Pancreas (tissue), 10 donors: ENCODE results near the gene CFAP119. TPM values are rescaled to one million over a fixed set of nuclear protein-coding genes. Genes with fewer than 3 reads are reported as not detected.

ENCODE experiments used
- ATAC-seq, 4 donors: fragments of 200-7000 bp; cut with Tn5 transposase; one replicate each; pipeline versions ENCODE4 v1.8.0 to v1.9.1; 2020; ENCODE audit warnings: mild to moderate bottlenecking in 4 of 4, moderate library complexity in 4 of 4
- DNase-seq, 6 donors: peaks; one replicate each; pipeline ENCODE4 v3.0.0-alpha.2; 2020
- FAIRE-seq: peaks from 2 replicates; lab custom pipeline; 2012; peaks lifted over from hg19 to GRCh38; lab: Jason Lieb, UNC
- H3K27ac ChIP-seq, 4 donors: fragments of 200-600 bp; sonication (generic); 1 replicate in 3 of 4; 2 replicates in 1 of 4; pipeline versions ENCODE4 v1.5.0 to v1.8.0; 2020
- H3K27me3 ChIP-seq, 4 donors: fragments of 200-600 bp; one replicate each; pipeline ENCODE4 v1.8.0; 2021
- H3K36me3 ChIP-seq, 3 donors: fragments of 200-600 bp; sonication (generic) in 1 of 3; one replicate each; pipeline versions ENCODE4 v1.5.0 to v1.8.0; 2020 to 2021
- H3K4me1 ChIP-seq, 3 donors: fragments of 200-600 bp; one replicate each; pipeline ENCODE4 v1.8.0; 2021
- H3K4me3 ChIP-seq, 4 donors: fragments of 200-600 bp; sonication (generic) in 2 of 4; one replicate each; pipeline versions ENCODE4 v1.5.0 to v1.8.0; 2020 to 2021
- H3K9me3 ChIP-seq, 4 donors: fragments of 200-600 bp; one replicate each; pipeline ENCODE4 v1.8.0; 2021
- CTCF ChIP-seq, 4 donors: fragments of 200-600 bp; sonication (generic) in 3 of 4; IDR thresholded peaks; one replicate each; pipeline versions ENCODE4 v1.5.0 to v1.8.0; 2021; ENCODE audit warnings: antibody characterized with exemption in 4 of 4
- WGBS, 2 donors: extraction: QIAGEN DNeasy Blood & Tissue Kit; methylation state at CpG; one replicate each; pipeline ENCODE4 v1.1.7; 2013; 5-methylcytosine and 5-hydroxymethylcytosine counted together
- intact Hi-C, 3 donors: fragments of 100-400 bp; cut with DNase I; formaldehyde crosslinking; loops; one replicate each; pipeline versions ENCODE4 v1.11.1 to v1.14.2; 2022
- polyA plus RNA-seq, 2 donors: library from polyadenylated mRNA; stranded (reverse); fragments of 200-250 nt; gene quantifications; one replicate each; pipeline ENCODE4 v1.2.3, GENCODE V29; 2013
- total RNA-seq, 6 donors: library from RNA; stranded (reverse); fragmentation: NEBNext Ultra II Directional in 4 of 6; extraction: Animal tissue kit (Norgen Biotek cat#: 25700) in 4 of 6; gene quantifications; one replicate each; pipeline versions ENCODE4 v1.2.1 to v1.2.4, GENCODE V29; 2021 to 2023
- donor health status: healthy with polysubstance abuse.
- donor health status: DM: no; HTN: no; CAD: no; lungs with moderate emphysema.
- donor health status: DM: no; HTN: no; CAD: no.
- donor health status: control.
- donor health status: control.
- donor health status: Bipolar disorder and iron deficiency.
- donor health status: DM: yes; HTN: yes; CAD: no.
- donor health status: DM: no; HTN: no; CAD: no.
- donor health status: DM: no; HTN: no; CAD: no.
- donor health status: DM: yes; HTN: yes; CAD: no.

CFAP119 gene
- total and polyA plus RNA-seq, 8 donors = 1.7 to 32.1 (median 3.4) TPM

- intact Hi-C loops = no loop called here
- Histone ChIP-seq H3K27me3 (no peaks in the 10 kb centered on the region), H3K9me3 (no peaks in the 10 kb centered on the region), H3K27ac (no peak overlapping the region), H3K4me3 (no peak overlapping the region), H3K4me1 (peaks cover 0 to 4% (median 3%) of the 10 kb centered on the region in 3 donors), H3K36me3 (no peaks in the 10 kb centered on the region)
- FAIRE-seq = no peak
- TF ChIP-seq CTCF (IDR thresholded peaks at IDR 0.05) = no peak
- WGBS, 2 donors = 91 to 92% methylated on average over 20 of the region's 20 CpGs
- DNase-seq = peak in 1 of 6 donors; percentile 51
- ATAC-seq = no peak
Observed at GRCh38 chr16:30750876-30751465, 10.9 kb downstream of the CFAP119 start.

DNA sequence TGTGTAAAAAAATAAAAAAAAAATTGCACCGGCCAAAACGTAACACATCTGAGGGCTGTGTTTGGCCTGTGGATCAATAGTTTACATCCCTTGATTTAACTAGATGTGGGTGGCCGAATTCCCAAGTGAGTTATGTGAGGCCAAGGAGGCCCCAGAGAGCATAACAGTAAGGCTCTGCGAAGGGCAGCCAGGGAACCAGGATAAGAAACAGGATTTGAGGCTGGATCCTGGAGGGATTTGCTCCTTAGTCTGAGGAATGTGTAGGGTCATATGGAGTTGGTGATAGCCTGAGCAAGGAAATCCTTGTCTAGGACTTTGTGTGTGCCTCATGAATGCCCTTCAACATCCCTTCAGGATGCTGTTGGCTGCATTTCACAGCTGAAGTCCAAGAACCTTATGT, 11.7 kb downstream of the CFAP119 start:
- FAIRE-seq (no peak), ATAC-seq (no peak), DNase-seq (no peak)
- Histone ChIP-seq H3K4me3 (no peak overlapping the region), H3K36me3 (no peaks in the 10 kb centered on the region), H3K9me3 (no peaks in the 10 kb centered on the region), H3K4me1 (peaks cover 0 to 4% (median 3%) of the 10 kb centered on the region in 3 donors), H3K27ac (no peak overlapping the region), H3K27me3 (no peaks in the 10 kb centered on the region)
- no peak for TF ChIP-seq CTCF (IDR thresholded peaks at IDR 0.05)
- intact Hi-C loops = no loop called here
- 76 to 79% methylated on average over 4 of the region's 4 CpGs for WGBS, 2 donors

- H3K9me3 ChIP-seq = no peaks in the 10 kb centered on the region
- DNase-seq (peak; percentile 42 to 80 (median 60)), ATAC-seq (peak; percentile 11 to 36 (median 21)), FAIRE-seq (no peak)
- peak overlapping the region; percentile 45 to 75 (median 62) for H3K4me3 ChIP-seq
- 9 to 16% methylated on average over 27 to 36 of the region's 36 CpGs for WGBS, 2 donors
- no peaks in the 10 kb centered on the region for H3K36me3 ChIP-seq
- H3K27me3 ChIP-seq = no peaks in the 10 kb centered on the region
- H3K4me1 ChIP-seq = peaks cover 0 to 4% (median 3%) of the 10 kb centered on the region in 3 donors
- no peak for TF ChIP-seq CTCF (IDR thresholded peaks at IDR 0.05)
- H3K27ac ChIP-seq = peak overlapping the region; percentile 24 to 62 (median 42)
- intact Hi-C loops = no loop called here
Observed at GRCh38 chr16:30748634-30749445, 13.0 kb downstream of the CFAP119 start.

DNA sequence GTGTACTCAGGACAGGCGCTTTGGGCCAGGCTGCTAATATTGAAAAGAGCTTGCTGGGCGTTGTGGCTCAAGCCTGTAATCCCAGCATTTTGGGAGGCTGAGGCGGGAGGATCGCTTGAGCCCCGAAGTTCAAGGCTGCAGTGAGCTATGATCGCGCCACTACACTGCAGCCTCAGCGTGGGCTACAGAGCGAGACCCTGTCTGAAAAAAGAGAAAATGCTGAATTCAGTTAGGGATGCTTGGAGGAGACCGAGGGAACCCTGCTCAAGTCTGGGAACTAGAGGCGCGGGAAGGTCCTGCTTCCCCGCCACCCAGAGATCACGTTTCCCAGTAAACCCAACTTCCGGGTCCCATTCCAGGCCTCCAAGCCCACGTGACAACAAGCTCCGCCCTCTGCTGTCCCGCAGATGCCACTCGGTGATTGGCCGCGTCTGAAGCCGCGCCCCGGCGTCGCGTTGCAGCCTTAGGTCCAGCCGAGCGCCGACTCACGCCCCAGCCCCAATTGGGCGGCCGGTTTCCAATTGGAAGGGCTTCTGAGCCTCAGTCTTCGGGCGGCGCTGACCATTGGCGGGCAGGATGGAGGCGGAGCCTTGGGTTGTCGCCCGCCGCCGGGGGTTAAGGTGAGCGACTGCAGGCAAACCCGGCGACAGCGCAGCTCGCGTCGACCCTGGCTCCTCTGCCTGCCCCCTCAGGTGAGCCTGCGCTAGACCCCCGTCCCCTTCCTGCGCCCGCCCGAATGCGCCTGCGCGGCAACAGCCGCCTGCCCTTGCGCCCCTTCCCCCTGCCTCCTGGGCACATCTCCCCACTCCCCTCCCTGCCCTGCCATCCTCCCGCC, 13.8 kb downstream of the CFAP119 start, which contains the start of gene PHKG2:
PHKG2 (plus strand) TSS at position 627 of the 835 bp plus-strand sequence. CDS start 396 bp downstream, outside the sequence.
- Histone ChIP-seq H3K4me3 (peak within 1 kb of the TSS; percentile 45 to 75 (median 62)), H3K27me3 (no peaks in the 10 kb centered on the region), H3K9me3 (no peaks in the 10 kb centered on the region), H3K36me3 (no peaks in the 10 kb centered on the region), H3K4me1 (peaks cover 0 to 4% (median 3%) of the 10 kb centered on the region in 3 donors), H3K27ac (peak within 1 kb of the TSS; percentile 72 to 76 (median 74))
- intact Hi-C loops = no loop called here
- TF ChIP-seq CTCF (IDR thresholded peaks at IDR 0.05) = no peak
- peak; percentile 97 to 99 (median 98) for ATAC-seq
- DNase-seq = peak; percentile 97 to 100 (median 99)
- FAIRE-seq = peak; percentile 91
- WGBS, 2 donors = 2% methylated on average over 47 to 60 of the region's 60 CpGs
